CD4-positive, CD25-positive, alpha-beta regulatory T cell (primary cell): ENCODE data around the gene SLC18B1. TPM values are rescaled to one million over a fixed set of nuclear protein-coding genes. Genes with fewer than 3 reads are reported as not detected.

ENCODE experiments used
- ATAC-seq, 2 donors: fragments of 150-1000 bp; cut with Tn5 transposase; one replicate each; pipeline ENCODE4 v1.10.0; 2021; ENCODE audit warnings: low read depth in 2 of 2, moderate number of reproducible peaks in 2 of 2, moderate library complexity in 1 of 2
- DNase-seq, 3 donors: peaks; one replicate each; pipeline versions ENCODE4 v3.0.0 to v3.0.0-alpha.2; 2012 to 2022; ENCODE audit warnings: mixed read lengths in 1 of 3
- H3K27ac ChIP-seq: one replicate; pipeline ENCODE4 v1.7.0; 2013; ENCODE audit warnings: mild to moderate bottlenecking, low read length; ENCODE audit not compliant: insufficient read depth, poor library complexity, severe bottlenecking
- H3K27me3 ChIP-seq: one replicate; pipeline ENCODE4 v1.7.0; 2013; ENCODE audit warnings: low read length; ENCODE audit not compliant: control insufficient read depth, insufficient read depth
- H3K36me3 ChIP-seq: one replicate; pipeline ENCODE4 v1.7.0; 2013; ENCODE audit warnings: mild to moderate bottlenecking, low read length, moderate library complexity; ENCODE audit not compliant: control insufficient read depth, insufficient read depth
- H3K4me1 ChIP-seq: 2 replicates; pipeline ENCODE4 v1.7.0; 2013; ENCODE audit warnings: mild to moderate bottlenecking, low read length; ENCODE audit not compliant: insufficient read depth, control insufficient read depth, poor library complexity, severe bottlenecking
- H3K4me3 ChIP-seq: one replicate; pipeline ENCODE4 v1.7.0; 2013; ENCODE audit warnings: low read depth, mild to moderate bottlenecking, low read length, moderate library complexity
- H3K9me3 ChIP-seq, 2 experiments: 1 replicate in 1 of 2; 2 replicates in 1 of 2; pipeline ENCODE4 v1.7.0; 2013; ENCODE audit warnings: low read length in 2 of 2, mild to moderate bottlenecking in 1 of 2, moderate library complexity in 1 of 2; ENCODE audit not compliant: control insufficient read depth in 2 of 2
- H3K27ac Mint-ChIP-seq, 3 donors: one replicate each; pipeline ENCODE4 v1.8.0; 2020 to 2022; ENCODE audit warnings: mild to moderate bottlenecking in 3 of 3, mixed read lengths in 3 of 3, moderate library complexity in 2 of 3
- H3K27me3 Mint-ChIP-seq: one replicate; pipeline ENCODE4 v1.8.0; 2022; ENCODE audit warnings: mild to moderate bottlenecking, mixed read lengths
- H3K36me3 Mint-ChIP-seq: one replicate; pipeline ENCODE4 v1.8.0; 2020; ENCODE audit warnings: mixed read lengths
- H3K4me1 Mint-ChIP-seq, 4 donors: one replicate each; pipeline ENCODE4 v1.8.0; 2020 to 2022; ENCODE audit warnings: mixed read lengths in 4 of 4, mild to moderate bottlenecking in 1 of 4
- H3K4me3 Mint-ChIP-seq, 4 donors: one replicate each; pipeline ENCODE4 v1.8.0; 2020 to 2022; ENCODE audit warnings: mild to moderate bottlenecking in 4 of 4, mixed read lengths in 4 of 4, moderate library complexity in 3 of 4
- H3K9me3 Mint-ChIP-seq, 7 donors: one replicate each; pipeline ENCODE4 v1.8.0; 2020 to 2022; ENCODE audit warnings: mixed read lengths in 7 of 7, mild to moderate bottlenecking in 3 of 7, moderate library complexity in 2 of 7
- polyA plus RNA-seq, 4 donors: library from polyadenylated mRNA; unstranded; fragments of 300-500 nt; fragmentation: Illumina TruSeq; gene quantifications; one replicate each; pipeline ENCODE4 v1.2.3, GENCODE V29; 2021
- total RNA-seq: library from RNA; stranded (reverse); gene quantifications from one replicate; pipeline ENCODE4 v1.2.3, GENCODE V29; 2022

The SLC18B1 gene
- total and polyA plus RNA-seq, 5 donors from 2014 or later = 9.8 to 28.2 (median 23.0) TPM

DNA sequence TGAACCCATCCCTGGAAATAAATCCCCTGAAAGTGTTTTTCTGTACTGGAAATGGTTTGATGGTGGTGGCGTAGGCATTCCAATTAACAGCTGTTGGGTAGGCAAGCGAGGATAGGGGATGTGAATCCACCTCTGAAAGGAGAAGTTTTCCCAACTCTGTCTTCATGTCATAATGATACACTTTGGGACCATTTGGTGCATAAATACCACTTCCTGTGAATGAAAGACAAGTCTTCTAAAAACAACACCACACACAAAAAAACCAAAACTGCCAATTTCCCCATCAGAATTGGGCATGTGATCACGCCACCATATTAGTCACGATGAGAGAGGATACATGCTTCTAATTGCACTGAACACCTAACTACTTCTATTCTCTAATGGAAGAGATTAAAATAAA, 47.1 kb downstream of the SLC18B1 start:
- DNase-seq = peak in 1 of 3 donors; percentile 34

DNA sequence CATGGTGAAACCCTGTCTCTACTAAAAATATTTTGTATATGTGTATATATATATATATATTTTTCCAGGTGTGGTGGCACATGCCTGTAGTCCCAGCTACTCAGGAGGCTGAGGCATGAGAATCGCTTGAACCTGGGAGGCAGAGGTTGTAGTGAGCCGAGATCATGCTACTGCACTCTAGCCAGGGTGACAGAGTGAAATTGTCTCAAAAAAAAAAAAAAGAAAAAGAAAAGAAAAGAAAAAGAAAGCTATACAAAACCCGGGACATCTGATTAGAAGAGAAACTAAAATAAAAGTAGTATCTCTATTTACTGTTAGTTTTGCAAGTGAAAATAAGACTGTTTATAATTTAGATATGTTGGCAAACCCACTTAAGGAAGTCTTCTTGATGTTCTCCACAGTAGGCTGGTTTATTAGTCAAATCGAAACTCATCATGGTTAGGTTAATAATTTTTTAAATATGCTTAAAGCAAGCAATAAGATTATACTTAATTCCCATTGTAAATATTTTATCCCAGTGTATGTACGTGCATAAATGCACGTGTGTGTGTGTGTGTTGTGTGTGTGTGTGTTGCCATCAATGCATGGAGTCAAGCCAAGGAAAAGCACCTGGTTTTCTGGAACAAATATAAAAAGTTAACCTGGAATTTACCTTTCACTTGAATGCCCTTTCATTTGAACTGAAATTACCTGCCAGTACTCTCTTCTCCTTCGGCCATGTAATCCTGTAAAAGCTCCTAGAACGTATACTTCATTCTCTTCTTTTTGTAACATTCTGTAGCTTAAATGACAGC, 47.8 kb downstream of the SLC18B1 start:
- H3K4me1 Mint-ChIP-seq = peaks cover 17 to 36% (median 25%) of the 10 kb centered on the region in 4 donors
- H3K27me3 ChIP-seq = no peaks in the 10 kb centered on the region

More for the DNA sequence above, 47.1 kb downstream of the SLC18B1 start:
- H3K9me3 ChIP-seq = no peaks in the 10 kb centered on the region
- peak overlapping the region; percentile 63 for H3K4me3 ChIP-seq
- H3K27me3 ChIP-seq = no peaks in the 10 kb centered on the region
- Mint-ChIP-seq H3K4me3 (peak overlapping the region in 2 of 4 donors; percentile 30 to 53), H3K4me1 (peaks cover 17 to 37% (median 25%) of the 10 kb centered on the region in 4 donors), H3K27me3 (no peaks in the 10 kb centered on the region), H3K36me3 (peaks cover 45% of the 10 kb centered on the region), H3K27ac (peak overlapping the region in 2 of 3 donors; percentile 45 to 85), H3K9me3 (no peaks in the 10 kb centered on the region)
- H3K4me1 ChIP-seq = peaks cover 18% of the 10 kb centered on the region
- peaks cover 2% of the 10 kb centered on the region for H3K36me3 ChIP-seq
- H3K27ac ChIP-seq = peak overlapping the region; percentile 36
- ATAC-seq = no peak

DNA sequence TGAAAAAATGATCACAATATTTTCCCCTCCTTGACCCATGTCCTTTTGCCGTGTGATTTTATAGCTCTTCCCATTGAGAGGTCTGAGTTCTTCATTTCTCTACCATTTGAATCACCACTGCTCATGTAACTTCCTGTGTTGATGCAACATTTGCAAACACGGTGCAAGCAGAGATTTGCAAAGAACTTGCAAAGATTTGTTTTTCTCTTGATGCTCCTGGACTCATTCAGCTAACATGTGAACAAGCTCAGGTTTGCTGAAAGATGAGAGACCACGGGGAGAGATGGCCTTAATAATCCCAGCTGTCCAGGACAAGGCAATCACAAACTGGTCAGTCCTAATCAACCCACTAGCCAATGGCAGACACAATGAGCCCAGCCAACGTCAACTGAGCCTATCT, 49.3 kb downstream of the SLC18B1 start:
- H3K27me3 Mint-ChIP-seq = no peaks in the 10 kb centered on the region
- no peak overlapping the region for H3K27ac ChIP-seq
- no peaks in the 10 kb centered on the region for H3K27me3 ChIP-seq
- H3K36me3 Mint-ChIP-seq = peaks cover 63% of the 10 kb centered on the region
- DNase-seq (peak in 1 of 3 donors; percentile 23), ATAC-seq (no peak)
- peak overlapping the region in 2 of 3 donors; percentile 1 to 63 for H3K27ac Mint-ChIP-seq
- peak overlapping the region; percentile 27 for H3K4me3 ChIP-seq
- H3K4me3 Mint-ChIP-seq = peak overlapping the region in 1 of 4 donors; percentile 23
- H3K9me3 Mint-ChIP-seq = peaks cover 0 to 5% (median 0%) of the 10 kb centered on the region in 7 donors
- peaks cover 17 to 34% (median 26%) of the 10 kb centered on the region in 4 donors for H3K4me1 Mint-ChIP-seq
- no peaks in the 10 kb centered on the region for H3K9me3 ChIP-seq
- peaks cover 6% of the 10 kb centered on the region for H3K36me3 ChIP-seq
- peaks cover 18% of the 10 kb centered on the region for H3K4me1 ChIP-seq

More for the DNA sequence above, 47.8 kb downstream of the SLC18B1 start:
- DNase-seq = peak in 2 of 3 donors; percentile 24 to 49
- Histone ChIP-seq H3K4me1 (peaks cover 18% of the 10 kb centered on the region), H3K9me3 (no peaks in the 10 kb centered on the region), H3K4me3 (peak overlapping the region; percentile 63), H3K27ac (peak overlapping the region; percentile 36), H3K36me3 (peaks cover 2% of the 10 kb centered on the region)
- ATAC-seq = peak in 1 of 2 donors; percentile 45
- peaks cover 52% of the 10 kb centered on the region for H3K36me3 Mint-ChIP-seq
- peak overlapping the region; percentile 14 to 83 (median 44) for H3K4me3 Mint-ChIP-seq
- H3K9me3 Mint-ChIP-seq = no peaks in the 10 kb centered on the region
- peak overlapping the region; percentile 45 to 85 (median 73) for H3K27ac Mint-ChIP-seq
- H3K27me3 Mint-ChIP-seq = no peaks in the 10 kb centered on the region

DNA sequence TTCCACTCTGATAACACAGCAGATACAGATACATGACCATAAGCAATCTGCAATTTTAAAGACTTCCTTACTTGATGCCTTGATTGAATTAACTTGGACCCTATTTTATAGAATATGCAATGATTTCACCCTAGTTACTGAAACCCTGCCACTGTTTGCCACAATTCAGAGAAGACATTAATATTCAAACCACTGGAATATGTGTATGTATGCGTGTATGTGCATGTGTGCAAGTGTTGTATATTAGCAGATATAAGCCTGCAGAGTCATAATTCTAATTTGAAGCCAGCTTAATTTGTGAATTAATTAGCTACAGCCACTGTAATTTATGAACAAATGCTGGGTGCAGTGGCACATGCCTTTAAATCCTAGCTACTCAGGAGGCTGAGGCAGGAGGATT, 50.0 kb downstream of the SLC18B1 start:
- no peak overlapping the region for H3K27ac Mint-ChIP-seq
- Histone ChIP-seq H3K27me3 (no peaks in the 10 kb centered on the region), H3K4me3 (no peak overlapping the region), H3K27ac (no peak overlapping the region), H3K36me3 (peaks cover 6% of the 10 kb centered on the region), H3K9me3 (no peaks in the 10 kb centered on the region), H3K4me1 (peaks cover 18% of the 10 kb centered on the region)
- no peaks in the 10 kb centered on the region for H3K27me3 Mint-ChIP-seq
- no peak for DNase-seq
- peaks cover 0 to 5% (median 0%) of the 10 kb centered on the region in 7 donors for H3K9me3 Mint-ChIP-seq
- H3K4me3 Mint-ChIP-seq = no peak overlapping the region
- no peak for ATAC-seq
- peaks cover 17 to 34% (median 26%) of the 10 kb centered on the region in 4 donors for H3K4me1 Mint-ChIP-seq
- H3K36me3 Mint-ChIP-seq = peaks cover 68% of the 10 kb centered on the region

DNA sequence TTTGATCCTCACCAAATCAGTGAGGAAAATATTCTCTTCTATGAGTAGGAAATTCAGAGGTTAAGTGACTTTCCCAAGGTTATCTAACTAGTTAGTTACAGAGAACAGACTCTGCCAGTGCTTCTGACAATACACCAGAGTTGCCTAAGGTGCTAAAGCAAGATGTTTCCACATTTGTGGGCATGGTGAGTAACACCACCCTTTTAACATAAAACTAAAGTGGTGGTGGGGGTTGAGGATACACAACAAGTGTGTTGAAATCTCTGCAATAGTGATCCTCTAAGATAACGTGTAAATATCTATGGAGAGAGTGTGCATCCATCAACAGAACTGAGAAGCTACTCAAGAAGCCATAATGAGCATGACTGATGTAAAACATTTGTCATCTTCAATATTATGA, 52.4 kb downstream of the SLC18B1 start:
- H3K9me3 Mint-ChIP-seq = peaks cover 0 to 5% (median 0%) of the 10 kb centered on the region in 7 donors
- H3K4me3 Mint-ChIP-seq = no peak overlapping the region
- H3K36me3 Mint-ChIP-seq = peaks cover 69% of the 10 kb centered on the region
- peaks cover 7% of the 10 kb centered on the region for H3K27me3 Mint-ChIP-seq
- DNase-seq (no peak), ATAC-seq (no peak)
- H3K27me3 ChIP-seq = no peaks in the 10 kb centered on the region
- H3K36me3 ChIP-seq = peaks cover 4% of the 10 kb centered on the region
- H3K4me3 ChIP-seq = no peak overlapping the region
- no peaks in the 10 kb centered on the region for H3K9me3 ChIP-seq
- H3K27ac ChIP-seq = no peak overlapping the region
- H3K27ac Mint-ChIP-seq = no peak overlapping the region
- peaks cover 12 to 26% (median 21%) of the 10 kb centered on the region in 4 donors for H3K4me1 Mint-ChIP-seq
- peaks cover 16% of the 10 kb centered on the region for H3K4me1 ChIP-seq

DNA sequence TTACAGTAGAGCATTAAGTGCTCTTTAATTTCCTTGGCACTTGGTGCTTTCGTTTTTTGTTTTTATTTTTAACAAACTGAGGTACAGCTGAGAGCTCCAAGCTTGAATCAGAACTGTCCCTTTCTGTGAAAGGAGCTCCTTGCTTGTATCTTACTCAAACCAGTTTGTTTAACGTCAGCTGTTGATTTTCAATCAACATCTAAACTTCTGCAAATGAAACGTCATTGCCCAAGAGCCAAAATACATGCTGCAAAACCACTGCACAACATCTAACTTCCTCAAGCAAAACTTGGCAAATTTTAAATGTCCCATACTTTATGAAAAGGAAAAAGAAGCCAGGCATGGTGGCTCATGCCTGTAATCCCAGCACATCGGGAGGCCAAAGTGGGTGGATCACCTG, 55.9 kb downstream of the SLC18B1 start:
- Histone ChIP-seq H3K4me1 (no peaks in the 10 kb centered on the region), H3K4me3 (no peak overlapping the region), H3K27me3 (no peaks in the 10 kb centered on the region), H3K9me3 (peaks cover 0 to 3% of the 10 kb centered on the region in 2 experiments), H3K27ac (no peak overlapping the region), H3K36me3 (peaks cover 4% of the 10 kb centered on the region)
- DNase-seq (no peak), ATAC-seq (no peak)
- Mint-ChIP-seq H3K27me3 (peaks cover 14% of the 10 kb centered on the region), H3K4me1 (peaks cover 0 to 4% (median 1%) of the 10 kb centered on the region in 4 donors), H3K4me3 (no peak overlapping the region), H3K9me3 (peaks cover 0 to 14% (median 5%) of the 10 kb centered on the region in 7 donors), H3K27ac (no peak overlapping the region), H3K36me3 (peaks cover 44% of the 10 kb centered on the region)

DNA sequence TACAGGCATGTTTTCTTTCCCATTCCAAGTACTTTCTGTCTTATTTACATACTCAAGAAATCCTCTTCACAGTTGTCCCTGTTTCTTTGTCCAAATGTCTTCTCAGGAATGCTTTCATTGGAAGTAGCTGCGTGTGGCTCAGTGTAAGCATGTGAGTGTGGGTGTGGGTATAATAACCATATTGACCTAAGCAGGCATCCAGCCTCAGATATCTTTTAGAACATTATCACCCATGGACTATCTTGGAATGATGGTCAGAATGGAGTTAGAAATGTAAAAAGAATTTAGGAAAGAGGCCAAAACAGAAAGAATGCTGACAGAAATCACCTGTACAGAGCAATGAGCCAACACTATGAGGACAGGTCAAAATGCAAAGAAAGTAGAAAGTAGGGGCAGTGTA, 57.2 kb downstream of the SLC18B1 start:
- no peak for ATAC-seq
- Mint-ChIP-seq H3K27me3 (peaks cover 14% of the 10 kb centered on the region), H3K4me1 (peaks cover 4 to 8% (median 7%) of the 10 kb centered on the region in 4 donors), H3K9me3 (peaks cover 3 to 14% (median 5%) of the 10 kb centered on the region in 7 donors), H3K27ac (no peak overlapping the region), H3K36me3 (peaks cover 35% of the 10 kb centered on the region), H3K4me3 (no peak overlapping the region)
- H3K27me3 ChIP-seq = no peaks in the 10 kb centered on the region
- no peak for DNase-seq
- H3K9me3 ChIP-seq = peaks cover 0 to 3% of the 10 kb centered on the region in 2 experiments
- no peak overlapping the region for H3K27ac ChIP-seq
- H3K4me1 ChIP-seq = peaks cover under 1% of the 10 kb centered on the region
- H3K36me3 ChIP-seq = peaks cover 4% of the 10 kb centered on the region
- H3K4me3 ChIP-seq = no peak overlapping the region
